GM12892 (cell line): Measurements from ENCODE around the gene U2AF2.

Experiments
- POLR2A ChIP-seq: IDR thresholded peaks from 2 replicates; pipeline ENCODE4 v1.6.1; 2011; ENCODE audit warnings: low read depth, low read length, control low read depth
- POLR2AphosphoS5 ChIP-seq: IDR thresholded peaks from 2 replicates; pipeline ENCODE4 v1.6.1; 2011; ENCODE audit warnings: low read depth, low read length, control low read depth
- TAF1 ChIP-seq: IDR thresholded peaks from 2 replicates; pipeline ENCODE4 v1.6.1; 2011; ENCODE audit warnings: low read depth, mild to moderate bottlenecking, control low read depth, low read length, borderline replicate concordance

- no peak for TF ChIP-seq POLR2A
- no peak for TF ChIP-seq POLR2AphosphoS5
- TF ChIP-seq TAF1 = no peak
These were observed 61.7 kb downstream of the U2AF2 start for GRCh38 chr19:55716531-55716930.
